Measurements from ENCODE around the gene MBNL2.

DNA sequence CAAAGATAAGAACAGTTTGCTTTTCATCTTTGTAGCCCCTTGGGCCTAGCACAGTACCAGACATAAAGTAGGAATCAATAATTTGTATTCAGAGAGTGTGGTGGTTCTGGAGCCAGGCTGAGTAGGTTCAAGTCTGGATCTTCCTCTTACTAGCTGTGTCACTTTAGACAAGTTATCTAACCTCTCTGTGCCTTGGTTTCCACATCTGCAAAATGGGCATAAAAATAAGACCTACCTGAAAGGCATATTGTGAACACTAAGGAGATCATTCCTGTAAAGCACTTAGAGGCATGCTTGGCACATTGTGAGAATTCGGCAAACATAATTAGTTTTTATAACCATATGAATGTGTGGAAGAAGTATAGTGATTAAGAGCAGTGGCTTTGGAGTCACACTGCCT lies 95.8 kb downstream of the MBNL2 start:
- TF ChIP-seq EZH2 (IDR thresholded peaks at IDR 0.05; ENCODE audit: borderline replicate concordance, control insufficient read depth, low read depth, low read length) (no peak), CREB1 (IDR thresholded peaks at IDR 0.05; ENCODE audit: low read depth) (no peak), YY1 (IDR thresholded peaks at IDR 0.05; ENCODE audit: low read depth, low read length) (no peak), DPF2 (IDR thresholded peaks at IDR 0.05) (no peak), SREBF2 (IDR thresholded peaks at IDR 0.05; ENCODE audit: low read length) (no peak), SP1 (IDR thresholded peaks at IDR 0.05; ENCODE audit: low read depth, low read length) (no peak), POLR2A (IDR thresholded peaks at IDR 0.05; ENCODE audit: low read depth, low read length) (no peak)
- TF ChIP-seq, protein P1, sequence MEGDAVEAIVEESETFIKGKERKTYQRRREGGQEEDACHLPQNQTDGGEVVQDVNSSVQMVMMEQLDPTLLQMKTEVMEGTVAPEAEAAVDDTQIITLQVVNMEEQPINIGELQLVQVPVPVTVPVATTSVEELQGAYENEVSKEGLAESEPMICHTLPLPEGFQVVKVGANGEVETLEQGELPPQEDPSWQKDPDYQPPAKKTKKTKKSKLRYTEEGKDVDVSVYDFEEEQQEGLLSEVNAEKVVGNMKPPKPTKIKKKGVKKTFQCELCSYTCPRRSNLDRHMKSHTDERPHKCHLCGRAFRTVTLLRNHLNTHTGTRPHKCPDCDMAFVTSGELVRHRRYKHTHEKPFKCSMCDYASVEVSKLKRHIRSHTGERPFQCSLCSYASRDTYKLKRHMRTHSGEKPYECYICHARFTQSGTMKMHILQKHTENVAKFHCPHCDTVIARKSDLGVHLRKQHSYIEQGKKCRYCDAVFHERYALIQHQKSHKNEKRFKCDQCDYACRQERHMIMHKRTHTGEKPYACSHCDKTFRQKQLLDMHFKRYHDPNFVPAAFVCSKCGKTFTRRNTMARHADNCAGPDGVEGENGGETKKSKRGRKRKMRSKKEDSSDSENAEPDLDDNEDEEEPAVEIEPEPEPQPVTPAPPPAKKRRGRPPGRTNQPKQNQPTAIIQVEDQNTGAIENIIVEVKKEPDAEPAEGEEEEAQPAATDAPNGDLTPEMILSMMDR (IDR thresholded peaks at IDR 0.05 in 2 of 3, conservative IDR thresholded peaks at IDR 0.05 in 1 of 3; ENCODE audit: control insufficient read depth in 2 of 3, extremely low read depth in 1 of 3, insufficient read depth in 1 of 3, low read depth in 3 of 3, low read length in 3 of 3), result no peak

Measured in GM12878 (cell line).